ENCODE data around the gene CNTNAP2.
"Not testable (repeated sequence)": the region's sequence is repeated elsewhere in the genome, so short reads cannot be mapped to it uniquely, and the experiment has no call there.

CNTNAP2 gene

GRCh38 chr7:146146831-146147486 lies 30.4 kb downstream of the CNTNAP2 start:
- DNase-seq (ENCODE audit: low read depth in 2 of 2): no peak

- DNase-seq (ENCODE audit: low read depth in 2 of 2): no peak
Measured at GRCh38 chr7:146150153-146150552, 33.6 kb downstream of the CNTNAP2 start.

- no peak for DNase-seq (ENCODE audit: low read depth in 2 of 2)
Measured at GRCh38 chr7:146172112-146172511, 55.5 kb downstream of the CNTNAP2 start.

- DNase-seq (ENCODE audit: low read depth in 2 of 2): no peak
Measured at GRCh38 chr7:146175716-146176115, 59.1 kb downstream of the CNTNAP2 start.

- no peak for DNase-seq (ENCODE audit: low read depth in 2 of 2)
Measured at GRCh38 chr7:146176860-146177259, 60.3 kb downstream of the CNTNAP2 start.

GRCh38 chr7:146177301-146177700 lies 60.7 kb downstream of the CNTNAP2 start:
- no peak for DNase-seq (ENCODE audit: low read depth in 2 of 2)

GRCh38 chr7:146185844-146186243 lies 69.2 kb downstream of the CNTNAP2 start:
- DNase-seq (ENCODE audit: low read depth in 2 of 2): no peak

GRCh38 chr7:146191428-146191827 lies 74.8 kb downstream of the CNTNAP2 start:
- not testable (repeated sequence) for DNase-seq (ENCODE audit: low read depth in 2 of 2)

- DNase-seq (ENCODE audit: low read depth in 2 of 2): no peak
Measured at GRCh38 chr7:146201945-146202344, 85.3 kb downstream of the CNTNAP2 start.

GRCh38 chr7:146206270-146206669 lies 89.7 kb downstream of the CNTNAP2 start:
- DNase-seq (ENCODE audit: low read depth in 2 of 2): no peak

GRCh38 chr7:146208492-146208891 lies 91.9 kb downstream of the CNTNAP2 start:
- DNase-seq (ENCODE audit: low read depth in 2 of 2): no peak

- no peak for DNase-seq (ENCODE audit: low read depth in 2 of 2)
Measured at GRCh38 chr7:146214842-146215241, 98.2 kb downstream of the CNTNAP2 start.

GRCh38 chr7:146216396-146217041 lies 99.9 kb downstream of the CNTNAP2 start:
- no peak for DNase-seq (ENCODE audit: low read depth in 2 of 2)

GRCh38 chr7:146223851-146224250 lies 107.2 kb downstream of the CNTNAP2 start:
- DNase-seq (ENCODE audit: low read depth in 2 of 2): no peak

GRCh38 chr7:146232604-146233003 lies 116.0 kb downstream of the CNTNAP2 start:
- no peak for DNase-seq (ENCODE audit: low read depth in 2 of 2)

- DNase-seq (ENCODE audit: low read depth in 2 of 2): no peak
Measured at GRCh38 chr7:146235195-146235594, 118.6 kb downstream of the CNTNAP2 start.

GRCh38 chr7:146242661-146243060 lies 126.1 kb downstream of the CNTNAP2 start:
- no peak for DNase-seq (ENCODE audit: low read depth in 2 of 2)

- not testable (repeated sequence) for DNase-seq (ENCODE audit: low read depth in 2 of 2)
Measured at GRCh38 chr7:146247991-146248390, 131.4 kb downstream of the CNTNAP2 start.

- DNase-seq (ENCODE audit: low read depth in 2 of 2): not testable (repeated sequence)
Measured at GRCh38 chr7:146248744-146249143, 132.1 kb downstream of the CNTNAP2 start.

- no peak for DNase-seq (ENCODE audit: low read depth in 2 of 2)
Measured at GRCh38 chr7:146249272-146249671, 132.7 kb downstream of the CNTNAP2 start.

- no peak for DNase-seq (ENCODE audit: low read depth in 2 of 2)
Measured at GRCh38 chr7:146255609-146256008, 139.0 kb downstream of the CNTNAP2 start.

- no peak for DNase-seq (ENCODE audit: low read depth in 2 of 2)
Measured at GRCh38 chr7:146262527-146262926, 145.9 kb downstream of the CNTNAP2 start.

- DNase-seq (ENCODE audit: low read depth in 2 of 2): no peak
Measured at GRCh38 chr7:146276888-146277287, 160.3 kb downstream of the CNTNAP2 start.

- no peak for DNase-seq (ENCODE audit: low read depth in 2 of 2)
Measured at GRCh38 chr7:146285418-146285817, 168.8 kb downstream of the CNTNAP2 start.

All from stimulated activated CD4-positive, alpha-beta T cell treated with anti-CD3 and anti-CD28 coated beads, Interleukin-4, amount 100 ng/mL, for 48 hours (primary cell).